Neural cell (in vitro differentiated cells): Measurements from ENCODE around the gene PCDH9. TPM values are rescaled to one million over a fixed set of nuclear protein-coding genes. Genes with fewer than 3 reads are reported as not detected.

Source experiments
- H2AFZ ChIP-seq: fragments of 200-600, 300-800 bp; sonication (generic), shearing (Covaris generic); 2 replicates; pipeline ENCODE4 v1.6.0; 2014; ENCODE audit warnings: low read depth, mild to moderate bottlenecking, antibody characterized with exemption, low read length, moderate library complexity
- H3F3A ChIP-seq: fragments of 200-600 bp; shearing (Covaris generic); 2 replicates; pipeline ENCODE4 v1.6.1; 2016; ENCODE audit warnings: mild to moderate bottlenecking, moderate library complexity, mixed read lengths, antibody characterized with exemption, low read length; ENCODE audit not compliant: insufficient read depth, poor library complexity, severe bottlenecking
- H3K27ac ChIP-seq: fragments of 200-600, 300-800 bp; sonication (generic), shearing (Covaris generic); 2 replicates; pipeline ENCODE4 v1.5.1; 2014; ENCODE audit warnings: mild to moderate bottlenecking, low read length, moderate library complexity
- H3K27me3 ChIP-seq: fragments of 300-800, 200-600 bp; sonication (generic), shearing (Covaris generic); 2 replicates; pipeline ENCODE4 v1.6.0; 2014; ENCODE audit warnings: mild to moderate bottlenecking, low read depth, low read length, moderate library complexity; ENCODE audit not compliant: insufficient read depth
- H3K36me3 ChIP-seq: fragments of 300-800, 200-600 bp; sonication (generic), shearing (Covaris generic); 2 replicates; pipeline ENCODE4 v1.5.1; 2014; ENCODE audit warnings: mild to moderate bottlenecking, antibody characterized with exemption, low read length, moderate library complexity; ENCODE audit not compliant: insufficient read depth
- H3K4me2 ChIP-seq: fragments of 300-800, 200-600 bp; sonication (generic), shearing (Covaris generic); 2 replicates; pipeline ENCODE4 v1.6.0; 2014; ENCODE audit warnings: mild to moderate bottlenecking, low read length
- H3K4me3 ChIP-seq: fragments of 300-800, 200-600 bp; sonication (generic), shearing (Covaris generic); 2 replicates; pipeline ENCODE4 v1.5.1; 2014; ENCODE audit warnings: mild to moderate bottlenecking, low read length, moderate library complexity
- H3K79me2 ChIP-seq: fragments of 200-600 bp; shearing (Covaris generic); replicated peaks from 2 replicates; pipeline ENCODE4 v1.6.0; 2014; ENCODE audit warnings: mild to moderate bottlenecking, low read length, moderate library complexity; ENCODE audit not compliant: insufficient read depth
- H3K9ac ChIP-seq: fragments of 300-800, 200-600 bp; sonication (generic), shearing (Covaris generic); 2 replicates; pipeline ENCODE4 v1.6.1; 2016; ENCODE audit warnings: mild to moderate bottlenecking, low read length, mixed read lengths
- H3K9me2 ChIP-seq: fragments of 200-600 bp; shearing (Covaris generic); 2 replicates; pipeline ENCODE4 v1.6.1; 2016; ENCODE audit warnings: mild to moderate bottlenecking, low read length, mixed read lengths; ENCODE audit not compliant: insufficient read depth
- H3K9me3 ChIP-seq: fragments of 200-600, 300-800 bp; sonication (generic), shearing (Covaris generic); 2 replicates; pipeline ENCODE4 v1.6.1; 2016; ENCODE audit warnings: mild to moderate bottlenecking, mixed run types, low read length, moderate library complexity, mixed read lengths
- H4K20me1 ChIP-seq: fragments of 200-600 bp; shearing (Covaris generic); 2 replicates; pipeline ENCODE4 v1.6.1; 2016; ENCODE audit warnings: mild to moderate bottlenecking, mixed run types; ENCODE audit not compliant: insufficient read depth
- EP300 ChIP-seq: fragments of 450-650 bp; conservative IDR thresholded peaks from 2 replicates; pipeline ENCODE4 v1.6.1; 2014; ENCODE audit warnings: antibody characterized with exemption, mild to moderate bottlenecking, moderate library complexity; ENCODE audit not compliant: poor library complexity, severe bottlenecking
- EZH2 ChIP-seq: fragments of 200-600, 300-800 bp; shearing (Covaris generic), sonication (generic); IDR thresholded peaks from 2 replicates; pipeline ENCODE4 v1.6.1; 2014; ENCODE audit warnings: antibody characterized with exemption, low read length, borderline replicate concordance, mild to moderate bottlenecking; ENCODE audit not compliant: insufficient read depth, poor library complexity, severe bottlenecking
- MXI1 ChIP-seq: fragments of 450-650 bp; conservative IDR thresholded peaks from 2 replicates; pipeline ENCODE4 v1.6.1; 2014; ENCODE audit warnings: antibody characterized with exemption, mild to moderate bottlenecking; ENCODE audit not compliant: poor library complexity, severe bottlenecking
- POLR2AphosphoS5 ChIP-seq: IDR thresholded peaks from 2 replicates; pipeline ENCODE4 v1.6.1; 2012
- RAD21 ChIP-seq: fragments of 450-650 bp; conservative IDR thresholded peaks from 2 replicates; pipeline ENCODE4 v1.6.1; 2014; ENCODE audit warnings: antibody characterized with exemption, mild to moderate bottlenecking, moderate library complexity
- SMC3 ChIP-seq: fragments of 450-650 bp; conservative IDR thresholded peaks from 2 replicates; pipeline ENCODE4 v1.6.1; 2014; ENCODE audit warnings: antibody characterized with exemption, mild to moderate bottlenecking, moderate library complexity; ENCODE audit not compliant: poor library complexity
- TAF1 ChIP-seq: IDR thresholded peaks from 2 replicates; pipeline ENCODE4 v1.6.1; 2012; ENCODE audit warnings: low read depth
- polyA plus RNA-seq: library from polyadenylated mRNA; depleted of rRNA; stranded (reverse); fragments of >200 nt; gene quantifications from 2 replicates; pipeline ENCODE4 v1.2.3, GENCODE V29; 2014
- TF ChIP-seq, protein P1 (sequence below): fragments of 450-650 bp; IDR thresholded peaks from 2 replicates; pipeline ENCODE4 v1.5.1; 2014; ENCODE audit warnings: antibody characterized with exemption, mild to moderate bottlenecking, moderate library complexity; ENCODE audit not compliant: poor library complexity, severe bottlenecking
- TF ChIP-seq, protein P2 (sequence below): IDR thresholded peaks from 2 replicates; pipeline ENCODE4 v1.6.1; 2012; ENCODE audit warnings: borderline replicate concordance

PCDH9 gene
- polyA plus RNA-seq, 1 donor from 2014 or later, result 4.6 TPM

DNA sequence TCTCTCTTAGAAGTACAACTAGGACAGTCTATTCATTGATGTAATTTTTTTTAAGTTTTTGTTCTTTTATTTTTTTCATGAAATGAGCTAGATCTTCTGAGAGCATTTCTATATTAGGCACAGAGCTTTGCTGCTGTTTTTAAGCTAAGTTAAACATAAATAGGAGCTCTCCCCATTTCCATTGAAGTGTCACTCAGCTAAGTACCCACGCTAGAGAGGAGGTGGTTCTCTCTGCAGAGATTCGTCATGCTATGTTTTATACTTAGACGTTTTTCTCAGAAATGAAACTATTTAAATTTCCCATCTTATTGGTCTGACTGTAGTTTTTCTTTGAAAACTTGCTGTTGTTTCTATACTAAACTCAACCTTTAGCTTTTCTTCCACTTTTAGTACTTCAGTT, 271.5 kb downstream of the PCDH9 start:
- H3K9me3 ChIP-seq, result no peaks in the 10 kb centered on the region
- H3K4me3 ChIP-seq, result no peak overlapping the region
- H3K9me2 ChIP-seq, result no peaks in the 10 kb centered on the region
- TF ChIP-seq, protein P1, sequence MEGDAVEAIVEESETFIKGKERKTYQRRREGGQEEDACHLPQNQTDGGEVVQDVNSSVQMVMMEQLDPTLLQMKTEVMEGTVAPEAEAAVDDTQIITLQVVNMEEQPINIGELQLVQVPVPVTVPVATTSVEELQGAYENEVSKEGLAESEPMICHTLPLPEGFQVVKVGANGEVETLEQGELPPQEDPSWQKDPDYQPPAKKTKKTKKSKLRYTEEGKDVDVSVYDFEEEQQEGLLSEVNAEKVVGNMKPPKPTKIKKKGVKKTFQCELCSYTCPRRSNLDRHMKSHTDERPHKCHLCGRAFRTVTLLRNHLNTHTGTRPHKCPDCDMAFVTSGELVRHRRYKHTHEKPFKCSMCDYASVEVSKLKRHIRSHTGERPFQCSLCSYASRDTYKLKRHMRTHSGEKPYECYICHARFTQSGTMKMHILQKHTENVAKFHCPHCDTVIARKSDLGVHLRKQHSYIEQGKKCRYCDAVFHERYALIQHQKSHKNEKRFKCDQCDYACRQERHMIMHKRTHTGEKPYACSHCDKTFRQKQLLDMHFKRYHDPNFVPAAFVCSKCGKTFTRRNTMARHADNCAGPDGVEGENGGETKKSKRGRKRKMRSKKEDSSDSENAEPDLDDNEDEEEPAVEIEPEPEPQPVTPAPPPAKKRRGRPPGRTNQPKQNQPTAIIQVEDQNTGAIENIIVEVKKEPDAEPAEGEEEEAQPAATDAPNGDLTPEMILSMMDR, result no peak
- TF ChIP-seq RAD21 (no peak), EP300 (no peak), MXI1 (no peak), POLR2AphosphoS5 (no peak), TAF1 (no peak), EZH2 (no peak), SMC3 (no peak)
- TF ChIP-seq, protein P2, sequence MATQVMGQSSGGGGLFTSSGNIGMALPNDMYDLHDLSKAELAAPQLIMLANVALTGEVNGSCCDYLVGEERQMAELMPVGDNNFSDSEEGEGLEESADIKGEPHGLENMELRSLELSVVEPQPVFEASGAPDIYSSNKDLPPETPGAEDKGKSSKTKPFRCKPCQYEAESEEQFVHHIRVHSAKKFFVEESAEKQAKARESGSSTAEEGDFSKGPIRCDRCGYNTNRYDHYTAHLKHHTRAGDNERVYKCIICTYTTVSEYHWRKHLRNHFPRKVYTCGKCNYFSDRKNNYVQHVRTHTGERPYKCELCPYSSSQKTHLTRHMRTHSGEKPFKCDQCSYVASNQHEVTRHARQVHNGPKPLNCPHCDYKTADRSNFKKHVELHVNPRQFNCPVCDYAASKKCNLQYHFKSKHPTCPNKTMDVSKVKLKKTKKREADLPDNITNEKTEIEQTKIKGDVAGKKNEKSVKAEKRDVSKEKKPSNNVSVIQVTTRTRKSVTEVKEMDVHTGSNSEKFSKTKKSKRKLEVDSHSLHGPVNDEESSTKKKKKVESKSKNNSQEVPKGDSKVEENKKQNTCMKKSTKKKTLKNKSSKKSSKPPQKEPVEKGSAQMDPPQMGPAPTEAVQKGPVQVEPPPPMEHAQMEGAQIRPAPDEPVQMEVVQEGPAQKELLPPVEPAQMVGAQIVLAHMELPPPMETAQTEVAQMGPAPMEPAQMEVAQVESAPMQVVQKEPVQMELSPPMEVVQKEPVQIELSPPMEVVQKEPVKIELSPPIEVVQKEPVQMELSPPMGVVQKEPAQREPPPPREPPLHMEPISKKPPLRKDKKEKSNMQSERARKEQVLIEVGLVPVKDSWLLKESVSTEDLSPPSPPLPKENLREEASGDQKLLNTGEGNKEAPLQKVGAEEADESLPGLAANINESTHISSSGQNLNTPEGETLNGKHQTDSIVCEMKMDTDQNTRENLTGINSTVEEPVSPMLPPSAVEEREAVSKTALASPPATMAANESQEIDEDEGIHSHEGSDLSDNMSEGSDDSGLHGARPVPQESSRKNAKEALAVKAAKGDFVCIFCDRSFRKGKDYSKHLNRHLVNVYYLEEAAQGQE, result no peak
- H3K27ac ChIP-seq, result no peak overlapping the region
- H3K4me2 ChIP-seq, result no peak overlapping the region
- no peaks in the 10 kb centered on the region for H3K36me3 ChIP-seq
- H3F3A ChIP-seq, result no peaks in the 10 kb centered on the region
- no peak overlapping the region for H3K9ac ChIP-seq
- H2AFZ ChIP-seq, result no peak overlapping the region
- H4K20me1 ChIP-seq, result no peaks in the 10 kb centered on the region
- no peaks in the 10 kb centered on the region for H3K27me3 ChIP-seq
- H3K79me2 ChIP-seq, result no peaks in the 10 kb centered on the region

DNA sequence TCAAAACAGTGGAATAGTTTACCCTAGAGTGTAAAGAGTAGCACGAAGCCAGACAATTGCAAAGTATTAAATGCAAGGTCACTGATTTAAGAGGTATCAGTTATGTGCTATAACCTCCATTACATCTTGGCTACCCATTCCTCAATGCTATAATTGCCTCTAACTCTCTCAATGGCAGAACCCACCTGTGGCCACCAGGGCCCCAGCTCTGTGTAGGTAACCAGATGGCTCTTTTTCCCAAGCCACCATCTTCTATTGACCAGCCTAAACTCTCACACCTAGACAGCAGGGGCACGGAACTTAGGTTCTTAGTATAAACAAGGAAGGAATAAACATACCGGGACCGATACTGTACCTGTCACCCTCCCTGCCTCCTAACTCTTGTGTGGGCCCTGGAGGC, 277.6 kb downstream of the PCDH9 start:
- H3K79me2 ChIP-seq, result no peaks in the 10 kb centered on the region
- no peaks in the 10 kb centered on the region for H4K20me1 ChIP-seq
- H3K9ac ChIP-seq, result no peak overlapping the region
- H3K27me3 ChIP-seq, result no peaks in the 10 kb centered on the region
- no peak overlapping the region for H2AFZ ChIP-seq
- H3K4me3 ChIP-seq, result no peak overlapping the region
- no peaks in the 10 kb centered on the region for H3F3A ChIP-seq
- no peaks in the 10 kb centered on the region for H3K9me3 ChIP-seq
- H3K9me2 ChIP-seq, result no peaks in the 10 kb centered on the region
- no peak overlapping the region for H3K4me2 ChIP-seq
- no peaks in the 10 kb centered on the region for H3K36me3 ChIP-seq
- H3K27ac ChIP-seq, result no peak overlapping the region
- no peak for TF ChIP-seq POLR2AphosphoS5
- TF ChIP-seq TAF1, result no peak
- TF ChIP-seq EZH2, result no peak
- TF ChIP-seq MXI1, result no peak

DNA sequence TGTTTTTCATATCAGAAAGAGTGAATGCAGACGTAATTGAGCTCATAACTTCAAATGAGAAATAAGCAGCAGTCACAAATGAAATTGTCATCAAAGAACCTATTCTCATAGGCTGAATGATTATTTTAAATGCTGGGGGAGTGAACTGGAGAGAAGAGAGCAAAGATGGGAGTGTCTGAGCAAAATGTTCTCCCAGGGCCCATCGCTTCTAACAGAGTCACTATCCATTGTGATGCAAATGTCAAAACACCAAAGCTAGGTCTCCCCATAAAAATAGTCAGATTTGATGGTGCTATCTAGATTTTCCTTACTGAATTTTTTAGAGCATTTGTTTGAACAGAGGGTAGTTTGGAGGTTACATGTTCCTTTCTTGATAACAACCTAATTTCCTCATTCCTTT, 278.7 kb downstream of the PCDH9 start:
- no peak overlapping the region for H3K4me2 ChIP-seq
- no peak overlapping the region for H2AFZ ChIP-seq
- no peaks in the 10 kb centered on the region for H3F3A ChIP-seq
- TF ChIP-seq, protein P1, result no peak
- no peak for TF ChIP-seq EP300
- no peak for TF ChIP-seq MXI1
- no peak for TF ChIP-seq TAF1
- no peak for TF ChIP-seq RAD21
- TF ChIP-seq POLR2AphosphoS5, result no peak
- no peak for TF ChIP-seq EZH2
- TF ChIP-seq SMC3, result no peak
- TF ChIP-seq, protein P2, result no peak
- no peaks in the 10 kb centered on the region for H3K9me2 ChIP-seq
- H3K9me3 ChIP-seq, result no peaks in the 10 kb centered on the region
- H3K9ac ChIP-seq, result no peak overlapping the region
- no peak overlapping the region for H3K27ac ChIP-seq
- H3K36me3 ChIP-seq, result no peaks in the 10 kb centered on the region
- no peak overlapping the region for H3K4me3 ChIP-seq
- no peaks in the 10 kb centered on the region for H3K27me3 ChIP-seq
- no peaks in the 10 kb centered on the region for H3K79me2 ChIP-seq
- no peaks in the 10 kb centered on the region for H4K20me1 ChIP-seq
